ENCODE results near the gene BARHL2. TPM values are rescaled to one million over a fixed set of nuclear protein-coding genes. Genes with fewer than 3 reads are reported as not detected.

The BARHL2 gene
- total and polyA plus RNA-seq, 2 of the 4 experiments (the other 2 are of a cell fraction) = not detected

DNA sequence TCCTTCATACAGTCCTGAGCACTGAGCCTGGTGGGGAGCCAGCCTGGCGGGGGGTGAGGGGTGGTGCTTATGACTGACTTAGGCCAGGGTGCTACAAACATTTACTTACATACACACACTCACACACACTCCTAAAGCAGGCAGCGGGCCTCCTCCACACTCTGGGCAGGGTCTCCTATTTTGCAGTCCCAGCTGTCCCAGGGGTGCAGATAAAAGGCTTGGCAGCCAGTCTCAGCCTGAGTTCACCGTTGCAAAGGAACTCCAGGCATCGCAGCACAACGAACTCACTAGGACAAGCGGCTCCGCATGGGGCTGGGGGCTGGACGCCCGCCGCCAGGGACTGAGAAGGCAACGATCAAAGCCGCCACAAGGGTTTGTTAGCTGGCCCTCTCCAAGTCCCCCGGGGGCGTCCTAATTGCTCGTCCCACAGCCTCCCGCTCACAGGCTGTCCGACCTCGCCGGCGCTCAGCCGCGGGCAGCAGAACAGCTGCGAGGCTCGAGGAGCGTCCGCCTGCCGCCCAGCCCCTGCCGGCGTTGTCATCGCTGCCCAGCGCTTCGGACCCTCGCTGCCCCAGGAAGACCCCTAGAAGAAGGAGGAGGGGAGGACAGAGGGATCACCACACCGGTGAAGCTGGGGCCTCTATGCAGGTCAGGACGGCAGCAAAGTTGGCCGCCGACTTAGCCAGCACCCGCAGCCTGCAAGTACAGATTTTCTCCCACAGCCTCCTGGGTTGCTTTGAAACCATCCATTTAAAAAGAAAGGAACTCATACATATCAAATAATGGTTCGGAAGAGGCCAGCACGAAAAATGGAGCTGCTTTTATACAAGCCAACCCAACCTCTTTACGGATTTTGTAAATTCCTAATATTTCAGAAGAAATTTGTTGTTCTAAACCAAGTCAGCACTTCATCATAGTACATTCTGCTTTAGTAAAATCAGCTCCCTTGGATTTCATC, 6.2 kb downstream of the BARHL2 start:
- Histone ChIP-seq H3K4me2 (ENCODE audit: low read depth, low read length) (no peak overlapping the region; the same call in 1 of the 2 replicates), H2BK5ac (ENCODE audit: low read depth, low read length, poor library complexity, severe bottlenecking) (no peak overlapping the region), H3K36me3 (ENCODE audit: control insufficient read depth, insufficient read depth, low read length) (no peaks in the 10 kb centered on the region), H3K9me1 (ENCODE audit: insufficient read depth, low read length) (no peaks in the 10 kb centered on the region), H4K91ac (ENCODE audit: insufficient read depth, low read depth, low read length) (no peak overlapping the region), H3K9ac (ENCODE audit: low read depth, low read length) (no peak overlapping the region), H2AK5ac (ENCODE audit: low read depth, low read length) (no peak overlapping the region), H3K4me3 (ENCODE audit: insufficient read depth, low read depth, low read length) (no peak overlapping the region), H3K9me3 (ENCODE audit: control insufficient read depth, insufficient read depth, low read length) (no peaks in the 10 kb centered on the region; the same call in 1 of the 2 replicates), H2BK120ac (ENCODE audit: low read depth, low read length) (no peak overlapping the region), H3K79me1 (ENCODE audit: low read depth in 1 of 2, low read length in 2 of 2) (no peaks in the 10 kb centered on the region), H3K4ac (ENCODE audit: low read depth, low read length) (no peak overlapping the region), H2BK15ac (ENCODE audit: low read depth, low read length) (no peak overlapping the region), H3K23ac (ENCODE audit: low read depth, low read length) (no peak overlapping the region), H4K5ac (ENCODE audit: low read depth, low read length) (no peak overlapping the region), H3K27me3 (ENCODE audit: control insufficient read depth, insufficient read depth, low read length) (peaks cover 85% of the 10 kb centered on the region), H3K56ac (ENCODE audit: extremely low read depth, insufficient read depth, low read length) (no peak overlapping the region), H3K27ac (ENCODE audit: insufficient read depth, low read length) (no peak overlapping the region), H3K14ac (replicated peaks; ENCODE audit: low read depth, low read length) (no peak overlapping the region), H2AK9ac (replicated peaks; ENCODE audit: low read depth, low read length, poor library complexity) (no peak overlapping the region), H4K8ac (ENCODE audit: low read depth in 2 of 2, low read length in 2 of 2) (no peak overlapping the region), H2BK20ac (ENCODE audit: low read depth, low read length) (no peak overlapping the region), H2AFZ (replicated peaks; ENCODE audit: low read length, poor library complexity) (no peak overlapping the region), H3K18ac (ENCODE audit: low read depth, low read length) (no peak overlapping the region), H3K4me1 (ENCODE audit: control insufficient read depth, insufficient read depth, low read length) (no peaks in the 10 kb centered on the region), H4K20me1 (ENCODE audit: insufficient read depth, low read length) (no peaks in the 10 kb centered on the region)
- ChIA-PET POLR2A (ENCODE audit: unreplicated experiment) (interaction anchor here (0.6 kb wide), 1 partner anchor 81 kb away, joined by 3 read pairs; no protein-coding TSS in a partner anchor), CTCF (interaction anchor here (0.5 to 1.1 kb wide), 2 partner anchors 11 to 133 kb away, joined by 5 to 6 read pairs; no protein-coding TSS in a partner anchor)
- no peak for DNase-seq
- BruUV-seq (replicated peaks) = no TSS peak
- in situ Hi-C loops (cut with MboI; ENCODE audit: low sequenced_read_pairs) (no loop called here), intact Hi-C loops (cut with micrococcal nuclease) (no loop called here), dilution Hi-C loops (cut with HindIII; ENCODE audit: low sequenced_read_pairs, unreplicated experiment) (no loop called here)
- ATAC-seq (ENCODE audit: low read depth) = peak; percentile 24; the same call in 1 of the 2 replicates
- 2% methylated on average over 10 of the region's 41 CpGs; no CpG with 5 or more reads in 1 of the 2 experiments for WGBS, 2 experiments (ENCODE audit: extremely low coverage in 2 of 2, insufficient read length in 1 of 2)
- TF ChIP-seq RAD21 (IDR thresholded peaks at IDR 0.05; ENCODE audit: low read length) (no peak), NFE2L2 (IDR thresholded peaks at IDR 0.05; ENCODE audit: low read depth, low read length) (no peak), RCOR1 (IDR thresholded peaks at IDR 0.05; ENCODE audit: insufficient replicate concordance, low read length) (no peak), BHLHE40 (IDR thresholded peaks at IDR 0.05; ENCODE audit: low read depth, low read length) (no peak), MAFK (IDR thresholded peaks at IDR 0.05; ENCODE audit: low read depth, low read length) (no peak), RFX5 (IDR thresholded peaks at IDR 0.05; ENCODE audit: low read depth, low read length) (no peak), CEBPB (IDR thresholded peaks at IDR 0.05; ENCODE audit: low read depth, low read length) (no peak), FOS (IDR thresholded peaks at IDR 0.05; ENCODE audit: low read depth, low read length) (no peak), SMC3 (IDR thresholded peaks at IDR 0.05; ENCODE audit: low read depth, low read length) (no peak), MAZ (IDR thresholded peaks at IDR 0.05; ENCODE audit: borderline replicate concordance, low read depth, low read length) (no peak)
- TF ChIP-seq, protein P1, sequence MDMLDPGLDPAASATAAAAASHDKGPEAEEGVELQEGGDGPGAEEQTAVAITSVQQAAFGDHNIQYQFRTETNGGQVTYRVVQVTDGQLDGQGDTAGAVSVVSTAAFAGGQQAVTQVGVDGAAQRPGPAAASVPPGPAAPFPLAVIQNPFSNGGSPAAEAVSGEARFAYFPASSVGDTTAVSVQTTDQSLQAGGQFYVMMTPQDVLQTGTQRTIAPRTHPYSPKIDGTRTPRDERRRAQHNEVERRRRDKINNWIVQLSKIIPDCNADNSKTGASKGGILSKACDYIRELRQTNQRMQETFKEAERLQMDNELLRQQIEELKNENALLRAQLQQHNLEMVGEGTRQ (IDR thresholded peaks at IDR 0.05; ENCODE audit: low read depth, low read length) = no peak
- TF ChIP-seq, protein P2, sequence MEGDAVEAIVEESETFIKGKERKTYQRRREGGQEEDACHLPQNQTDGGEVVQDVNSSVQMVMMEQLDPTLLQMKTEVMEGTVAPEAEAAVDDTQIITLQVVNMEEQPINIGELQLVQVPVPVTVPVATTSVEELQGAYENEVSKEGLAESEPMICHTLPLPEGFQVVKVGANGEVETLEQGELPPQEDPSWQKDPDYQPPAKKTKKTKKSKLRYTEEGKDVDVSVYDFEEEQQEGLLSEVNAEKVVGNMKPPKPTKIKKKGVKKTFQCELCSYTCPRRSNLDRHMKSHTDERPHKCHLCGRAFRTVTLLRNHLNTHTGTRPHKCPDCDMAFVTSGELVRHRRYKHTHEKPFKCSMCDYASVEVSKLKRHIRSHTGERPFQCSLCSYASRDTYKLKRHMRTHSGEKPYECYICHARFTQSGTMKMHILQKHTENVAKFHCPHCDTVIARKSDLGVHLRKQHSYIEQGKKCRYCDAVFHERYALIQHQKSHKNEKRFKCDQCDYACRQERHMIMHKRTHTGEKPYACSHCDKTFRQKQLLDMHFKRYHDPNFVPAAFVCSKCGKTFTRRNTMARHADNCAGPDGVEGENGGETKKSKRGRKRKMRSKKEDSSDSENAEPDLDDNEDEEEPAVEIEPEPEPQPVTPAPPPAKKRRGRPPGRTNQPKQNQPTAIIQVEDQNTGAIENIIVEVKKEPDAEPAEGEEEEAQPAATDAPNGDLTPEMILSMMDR (conservative IDR thresholded peaks at IDR 0.05; ENCODE audit: low read depth, low read length) = no peak
- TF ChIP-seq, protein P3, sequence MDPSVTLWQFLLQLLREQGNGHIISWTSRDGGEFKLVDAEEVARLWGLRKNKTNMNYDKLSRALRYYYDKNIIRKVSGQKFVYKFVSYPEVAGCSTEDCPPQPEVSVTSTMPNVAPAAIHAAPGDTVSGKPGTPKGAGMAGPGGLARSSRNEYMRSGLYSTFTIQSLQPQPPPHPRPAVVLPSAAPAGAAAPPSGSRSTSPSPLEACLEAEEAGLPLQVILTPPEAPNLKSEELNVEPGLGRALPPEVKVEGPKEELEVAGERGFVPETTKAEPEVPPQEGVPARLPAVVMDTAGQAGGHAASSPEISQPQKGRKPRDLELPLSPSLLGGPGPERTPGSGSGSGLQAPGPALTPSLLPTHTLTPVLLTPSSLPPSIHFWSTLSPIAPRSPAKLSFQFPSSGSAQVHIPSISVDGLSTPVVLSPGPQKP (IDR thresholded peaks at IDR 0.05; ENCODE audit: borderline replicate concordance, low read depth, low read length) = no peak

Measured in IMR-90 (cell line).